ENCODE measurements around the gene SLC25A51.

SLC25A51 gene

GRCh38 chr9:37908698-37909186 is 4.8 kb upstream of the SLC25A51 start:
- TF ChIP-seq CEBPB (IDR thresholded peaks at IDR 0.05): 0 out of 2 replicates have a peak, but pooled peaks have one; percentile 46
- TF ChIP-seq RAD21 (IDR thresholded peaks at IDR 0.05; ENCODE audit: low read depth): no peak

GRCh38 chr9:37908283-37908682 is 4.4 kb upstream of the SLC25A51 start:
- no peak for TF ChIP-seq CEBPB (IDR thresholded peaks at IDR 0.05)
- TF ChIP-seq TCF12 (IDR thresholded peaks at IDR 0.05; ENCODE audit: low read depth): no peak
- TF ChIP-seq ZBTB7A (IDR thresholded peaks at IDR 0.05; ENCODE audit: low read depth): no peak
- no peak for TF ChIP-seq TAF1 (IDR thresholded peaks at IDR 0.05; ENCODE audit: low read depth)
- no peak for TF ChIP-seq REST (IDR thresholded peaks at IDR 0.05; ENCODE audit: low read depth)
- no peak for TF ChIP-seq FOXM1 (IDR thresholded peaks at IDR 0.05; ENCODE audit: borderline replicate concordance, low read depth)
- no peak for TF ChIP-seq EP300 (IDR thresholded peaks at IDR 0.05; ENCODE audit: borderline replicate concordance)
- no peak for TF ChIP-seq EGR1 (IDR thresholded peaks at IDR 0.05)
- TF ChIP-seq CREB1 (IDR thresholded peaks at IDR 0.05; ENCODE audit: low read depth): no peak
- no peak for TF ChIP-seq MAX (IDR thresholded peaks at IDR 0.05)
- no peak for TF ChIP-seq TEAD4 (IDR thresholded peaks at IDR 0.05)
- TF ChIP-seq NFIC (IDR thresholded peaks at IDR 0.05): no peak
- no peak for TF ChIP-seq YY1 (IDR thresholded peaks at IDR 0.05; ENCODE audit: low read depth)
- no peak for TF ChIP-seq RAD21 (IDR thresholded peaks at IDR 0.05; ENCODE audit: low read depth)
- no peak for TF ChIP-seq USF1 (IDR thresholded peaks at IDR 0.05)

GRCh38 chr9:37906312-37907239 is 2.6 kb upstream of the SLC25A51 start:
- TF ChIP-seq NFIC (IDR thresholded peaks at IDR 0.05) (no peak), TAF1 (IDR thresholded peaks at IDR 0.05; ENCODE audit: low read depth) (no peak), FOXM1 (IDR thresholded peaks at IDR 0.05; ENCODE audit: borderline replicate concordance, low read depth) (no peak), EGR1 (IDR thresholded peaks at IDR 0.05) (no peak), TEAD4 (IDR thresholded peaks at IDR 0.05) (no peak), CREB1 (IDR thresholded peaks at IDR 0.05; ENCODE audit: low read depth) (no peak), ZBTB7A (IDR thresholded peaks at IDR 0.05; ENCODE audit: low read depth) (no peak), TCF12 (IDR thresholded peaks at IDR 0.05; ENCODE audit: low read depth) (no peak), CEBPB (IDR thresholded peaks at IDR 0.05) (no peak), EP300 (IDR thresholded peaks at IDR 0.05; ENCODE audit: borderline replicate concordance) (no peak), USF1 (IDR thresholded peaks at IDR 0.05) (no peak), REST (IDR thresholded peaks at IDR 0.05; ENCODE audit: low read depth) (no peak), RAD21 (IDR thresholded peaks at IDR 0.05; ENCODE audit: low read depth) (no peak), YY1 (IDR thresholded peaks at IDR 0.05; ENCODE audit: low read depth) (no peak), MAX (IDR thresholded peaks at IDR 0.05) (no peak)

- no peak for TF ChIP-seq EP300 (IDR thresholded peaks at IDR 0.05; ENCODE audit: borderline replicate concordance)
- TF ChIP-seq TCF12 (IDR thresholded peaks at IDR 0.05; ENCODE audit: low read depth): no peak
- no peak for TF ChIP-seq MAX (IDR thresholded peaks at IDR 0.05)
- no peak for TF ChIP-seq ZBTB7A (IDR thresholded peaks at IDR 0.05; ENCODE audit: low read depth)
- TF ChIP-seq CEBPB (IDR thresholded peaks at IDR 0.05): no peak
- no peak for TF ChIP-seq USF1 (IDR thresholded peaks at IDR 0.05)
- TF ChIP-seq YY1 (IDR thresholded peaks at IDR 0.05; ENCODE audit: low read depth): no peak
- no peak for TF ChIP-seq FOXM1 (IDR thresholded peaks at IDR 0.05; ENCODE audit: borderline replicate concordance, low read depth)
- no peak for TF ChIP-seq RAD21 (IDR thresholded peaks at IDR 0.05; ENCODE audit: low read depth)
- no peak for TF ChIP-seq TAF1 (IDR thresholded peaks at IDR 0.05; ENCODE audit: low read depth)
- no peak for TF ChIP-seq CREB1 (IDR thresholded peaks at IDR 0.05; ENCODE audit: low read depth)
Measured at GRCh38 chr9:37905776-37906175, 1.8 kb upstream of the SLC25A51 start.

GRCh38 chr9:37905131-37905505 is 1.2 kb upstream of the SLC25A51 start:
- no peak for TF ChIP-seq EGR1 (IDR thresholded peaks at IDR 0.05)
- TF ChIP-seq CEBPB (IDR thresholded peaks at IDR 0.05): no peak
- no peak for TF ChIP-seq USF1 (IDR thresholded peaks at IDR 0.05)
- no peak for TF ChIP-seq NFIC (IDR thresholded peaks at IDR 0.05)
- no peak for TF ChIP-seq FOXM1 (IDR thresholded peaks at IDR 0.05; ENCODE audit: borderline replicate concordance, low read depth)
- no peak for TF ChIP-seq YY1 (IDR thresholded peaks at IDR 0.05; ENCODE audit: low read depth)
- no peak for TF ChIP-seq TCF12 (IDR thresholded peaks at IDR 0.05; ENCODE audit: low read depth)
- no peak for TF ChIP-seq EP300 (IDR thresholded peaks at IDR 0.05; ENCODE audit: borderline replicate concordance)
- no peak for TF ChIP-seq TEAD4 (IDR thresholded peaks at IDR 0.05)
- no peak for TF ChIP-seq CREB1 (IDR thresholded peaks at IDR 0.05; ENCODE audit: low read depth)
- TF ChIP-seq TAF1 (IDR thresholded peaks at IDR 0.05; ENCODE audit: low read depth): no peak
- no peak for TF ChIP-seq REST (IDR thresholded peaks at IDR 0.05; ENCODE audit: low read depth)
- TF ChIP-seq MAX (IDR thresholded peaks at IDR 0.05): no peak
